HFF-Myc (cell line): ENCODE measurements around the gene CCNI.

Experiments used
- DNase-seq: peaks from one replicate; pipeline ENCODE4 v3.0.0-alpha.2; 2011; ENCODE audit warnings: low read depth; ENCODE audit errors: extremely low read depth
- H3K4me3 ChIP-seq: replicated peaks from 2 replicates; pipeline ENCODE4 v1.5.1; 2011; ENCODE audit warnings: low read depth, mild to moderate bottlenecking, control low read depth, low read length
- CTCF ChIP-seq: IDR thresholded peaks from 2 replicates; pipeline ENCODE4 v1.5.1; 2012; ENCODE audit warnings: mild to moderate bottlenecking, low read depth, low read length, control low read depth; ENCODE audit errors: missing control alignments

CCNI gene

DNA sequence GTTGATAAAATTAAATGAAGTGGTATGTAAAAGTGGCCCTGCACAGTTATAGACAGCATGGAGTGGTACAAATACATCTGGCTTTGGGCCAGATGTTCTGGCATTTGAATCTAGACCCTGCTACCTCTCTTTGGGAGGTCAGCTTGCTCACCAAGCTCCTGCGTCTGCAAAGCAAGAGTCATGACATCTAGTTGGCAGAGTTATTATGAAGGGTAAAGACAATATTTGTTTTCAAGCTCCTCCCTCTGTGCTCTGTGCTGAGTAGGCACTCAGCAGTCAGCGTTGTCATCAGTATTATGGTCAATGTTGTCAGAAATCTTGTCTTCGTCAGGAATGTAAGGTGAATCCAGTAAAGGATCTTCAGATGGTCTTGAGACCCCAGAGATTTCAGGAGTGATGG, 55.8 kb downstream of the CCNI start:
- DNase-seq, result no peak
- no peak overlapping the region for H3K4me3 ChIP-seq
- TF ChIP-seq CTCF, result no peak

- no peak for TF ChIP-seq CTCF
- H3K4me3 ChIP-seq, result no peak overlapping the region
- no peak for DNase-seq
Observed at GRCh38 chr4:77015390-77015789, 60.4 kb downstream of the CCNI start.

DNA sequence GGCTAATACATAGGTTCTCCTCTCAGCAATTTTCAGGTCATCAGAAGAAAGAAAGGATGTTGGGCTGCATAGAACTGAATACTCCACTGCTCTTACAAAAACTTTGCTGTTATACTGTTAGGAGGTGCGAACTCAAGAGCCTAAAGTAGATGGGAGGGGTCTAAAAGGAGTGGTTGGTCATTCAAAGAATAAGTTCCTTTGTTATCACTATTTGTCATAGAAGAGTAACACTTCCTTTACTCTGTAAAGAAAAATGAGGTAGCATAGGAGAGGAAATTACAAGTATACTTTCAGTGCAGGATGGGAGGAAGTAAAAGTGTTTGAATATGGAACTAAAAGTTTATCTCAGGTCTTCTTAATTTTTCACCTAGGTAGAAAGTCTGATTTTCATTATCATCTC, 61.5 kb downstream of the CCNI start:
- no peak for TF ChIP-seq CTCF
- H3K4me3 ChIP-seq, result no peak overlapping the region
- no peak for DNase-seq

DNA sequence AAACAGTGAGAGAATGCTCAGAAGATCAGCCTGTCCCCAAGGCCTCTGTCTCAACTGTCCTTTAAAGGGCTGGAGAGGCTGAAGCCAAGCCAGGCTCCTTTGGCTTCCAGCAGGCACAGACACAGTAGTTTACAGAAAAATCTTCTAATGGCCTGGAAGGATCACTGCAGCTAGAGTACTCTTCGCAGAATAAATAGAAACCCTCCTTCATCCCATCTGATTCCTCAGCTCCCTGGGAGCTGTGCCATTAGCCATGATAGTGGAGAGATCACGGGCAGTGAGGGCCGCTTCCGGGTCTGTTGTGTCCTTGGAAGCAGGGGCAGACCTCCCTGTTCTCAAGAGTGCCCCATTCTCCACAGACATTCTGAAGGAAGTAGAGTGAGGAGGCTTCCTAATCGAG, 63.1 kb downstream of the CCNI start:
- DNase-seq, result no peak
- TF ChIP-seq CTCF, result no peak
- H3K4me3 ChIP-seq, result no peak overlapping the region

- no peak for TF ChIP-seq CTCF
- H3K4me3 ChIP-seq, result no peak overlapping the region
- DNase-seq, result peak; percentile 64
Observed at GRCh38 chr4:77010841-77011354, 64.9 kb downstream of the CCNI start.

GRCh38 chr4:77009511-77010115, 66.2 kb downstream of the CCNI start:
- TF ChIP-seq CTCF, result no peak
- no peak overlapping the region for H3K4me3 ChIP-seq
- DNase-seq, result no peak
